SIG-M5 (cell line): ENCODE results near the gene CIAO3.

Experiments
- DNase-seq: peaks from one replicate; lab custom pipeline; 2025; lab: John Stamatoyannopoulos, UW

The CIAO3 gene

GRCh38 chr16:734981-735881, 5.6 kb downstream of the CIAO3 start:
- DNase-seq: no peak

- DNase-seq: no peak
Measured at GRCh38 chr16:734208-734980, 6.4 kb downstream of the CIAO3 start.

GRCh38 chr16:733382-734207, 7.2 kb downstream of the CIAO3 start:
- DNase-seq: no peak

GRCh38 chr16:732936-733335, 7.9 kb downstream of the CIAO3 start:
- no peak for DNase-seq

- DNase-seq: no peak
Measured at GRCh38 chr16:732332-732731, 8.5 kb downstream of the CIAO3 start.

GRCh38 chr16:730666-731509, 9.9 kb downstream of the CIAO3 start:
- no peak for DNase-seq

- DNase-seq: no peak
Measured at GRCh38 chr16:729768-730665, 10.8 kb downstream of the CIAO3 start.

GRCh38 chr16:728890-729744, 11.7 kb downstream of the CIAO3 start:
- no peak for DNase-seq

GRCh38 chr16:728131-728889, 12.5 kb downstream of the CIAO3 start:
- DNase-seq: no peak

- no peak for DNase-seq
Measured at GRCh38 chr16:727291-727977, 13.4 kb downstream of the CIAO3 start.

GRCh38 chr16:726438-727290, 14.1 kb downstream of the CIAO3 start, which contains the start of the genes CCDC78 and HAGHL:
Gene CCDC78 (minus strand): TSS chr16:726443. CDS start chr16:726367, 76 bp downstream.
Gene HAGHL (plus strand): TSS chr16:727106. CDS start chr16:727510, 404 bp downstream.
- no peak for DNase-seq

- no peak for DNase-seq
Measured at GRCh38 chr16:726188-726437, 14.7 kb downstream of the CIAO3 start.

GRCh38 chr16:725463-726187, 15.2 kb downstream of the CIAO3 start:
- no peak for DNase-seq

GRCh38 chr16:725041-725376, 15.8 kb downstream of the CIAO3 start:
- DNase-seq: no peak

- DNase-seq: no peak
Measured at GRCh38 chr16:724188-725040, 16.4 kb downstream of the CIAO3 start.

GRCh38 chr16:723695-724094, 17.1 kb downstream of the CIAO3 start:
- no peak for DNase-seq
